Motor neuron (in vitro differentiated cells): Measurements from ENCODE around the gene C16orf96. TPM values are rescaled to one million over a fixed set of nuclear protein-coding genes. Genes with fewer than 3 reads are reported as not detected.

Experiments
- ATAC-seq, 8 experiments: fragments of 200-7000 bp; cut with Tn5 transposase; replicated peaks in 6 of 8; 2 replicates each; pipeline ENCODE4 v1.8.0; 2021; ENCODE audit warnings: mild to moderate bottlenecking in 8 of 8, moderate library complexity in 8 of 8
- H3K27ac ChIP-seq, 2 donors: fragments of 250-450 bp; sonication (Bioruptor Pico); 2 replicates each; pipeline ENCODE4 v1.9.0; 2021; ENCODE audit warnings: antibody characterized with exemption in 2 of 2, mild to moderate bottlenecking in 2 of 2, moderate library complexity in 1 of 2
- H3K4me1 ChIP-seq, 2 donors: fragments of 250-450 bp; sonication (Bioruptor Pico); replicated peaks in 1 of 2; 2 replicates each; pipeline ENCODE4 v1.6.1; 2021; ENCODE audit warnings: antibody characterized with exemption in 2 of 2, mild to moderate bottlenecking in 2 of 2, moderate library complexity in 1 of 2
- H3K4me3 ChIP-seq, 5 donors: fragments of 250-450 bp; sonication (Bioruptor Pico); 2 replicates each; pipeline ENCODE4 v1.9.0; 2021; ENCODE audit warnings: antibody characterized with exemption in 5 of 5, mild to moderate bottlenecking in 5 of 5, moderate library complexity in 4 of 5
- WGBS, 10 experiments: fragments of 450-650 bp; shearing (Covaris generic); methylation state at CpG; one replicate each; pipeline ENCODE4 v1.0.0; 2022; 5-methylcytosine and 5-hydroxymethylcytosine counted together
- in situ Hi-C, 9 experiments: fragments of 400-800 bp; cut with MboI; loops; one replicate each; pipeline ENCODE4 v1.15.0; 2021; ENCODE audit warnings: low sequenced_read_pairs in 9 of 9, low pct_unique_long_range_greater_than_20kb in 2 of 9; ENCODE audit not compliant: unreplicated experiment in 9 of 9
- total RNA-seq, 8 experiments: library from RNA; unstranded; fragments of 300-600 nt; gene quantifications; 2 replicates each; pipeline versions ENCODE4 v1.2.3 to v1.2.4, GENCODE V29; 2022

Gene C16orf96
- total RNA-seq, 8 experiments from 2014 or later: 0.10 to 1.00 (median 0.32) TPM

GRCh38 chr16:4580250-4580649 is 24.1 kb downstream of the C16orf96 start:
- in situ Hi-C loops: no loop called here

GRCh38 chr16:4583906-4584305 is 27.8 kb downstream of the C16orf96 start:
- WGBS, 10 experiments: 67 to 100% (median 93%) methylated on average over 1 to 2 of the region's 4 CpGs; no CpG with 5 or more reads in 5 of the 10 experiments
- no peak overlapping the region for H3K4me3 ChIP-seq
- in situ Hi-C loops: no loop called here
- H3K4me1 ChIP-seq: no peaks in the 10 kb centered on the region
- ATAC-seq: no peak
- no peak overlapping the region for H3K27ac ChIP-seq

More at GRCh38 chr16:4580250-4580649, 24.1 kb downstream of the C16orf96 start:
- Histone ChIP-seq H3K4me3 (no peak overlapping the region), H3K27ac (no peak overlapping the region), H3K4me1 (no peaks in the 10 kb centered on the region)
- no peak for ATAC-seq
- WGBS, 10 experiments: 57 to 87% (median 78%) methylated on average over 2 to 5 of the region's 6 CpGs; no CpG with 5 or more reads in 4 of the 10 experiments

- no peak for ATAC-seq
- H3K4me3 ChIP-seq: no peak overlapping the region
- no peaks in the 10 kb centered on the region for H3K4me1 ChIP-seq
- in situ Hi-C loops: no loop called here
- no peak overlapping the region for H3K27ac ChIP-seq
- WGBS, 10 experiments: 30 to 79% (median 69%) methylated on average over 2 to 7 of the region's 7 CpGs; no CpG with 5 or more reads in 4 of the 10 experiments
Observed at GRCh38 chr16:4586291-4586690, 30.2 kb downstream of the C16orf96 start.

- Histone ChIP-seq H3K4me1 (peaks cover 0 to 5% of the 10 kb centered on the region in 2 donors), H3K4me3 (no peak overlapping the region), H3K27ac (no peak overlapping the region)
- no peak for ATAC-seq
- in situ Hi-C loops: no loop called here
- WGBS, 10 experiments: 10 to 83% (median 43%) methylated on average over 1 to 2 of the region's 2 CpGs; no CpG with 5 or more reads in 3 of the 10 experiments
Observed at GRCh38 chr16:4588386-4588785, 32.2 kb downstream of the C16orf96 start.

GRCh38 chr16:4588961-4589360 is 32.8 kb downstream of the C16orf96 start:
- Histone ChIP-seq H3K27ac (no peak overlapping the region), H3K4me3 (no peak overlapping the region), H3K4me1 (peaks cover 0 to 5% of the 10 kb centered on the region in 2 donors)
- ATAC-seq: no peak
- WGBS, 10 experiments: 40 to 67% (median 46%) methylated on average over 1 to 4 of the region's 6 CpGs; no CpG with 5 or more reads in 6 of the 10 experiments
- in situ Hi-C loops: no loop called here

GRCh38 chr16:4591191-4591590 is 35.1 kb downstream of the C16orf96 start:
- Histone ChIP-seq H3K4me1 (peaks cover 0 to 5% of the 10 kb centered on the region in 2 donors), H3K4me3 (no peak overlapping the region), H3K27ac (no peak overlapping the region)
- no peak for ATAC-seq
- 8 to 100% (median 70%) methylated on average over 1 to 6 of the region's 6 CpGs; no CpG with 5 or more reads in 1 of the 10 experiments for WGBS, 10 experiments
- in situ Hi-C loops: no loop called here

GRCh38 chr16:4591706-4592470 is 35.7 kb downstream of the C16orf96 start:
- 36 to 100% (median 76%) methylated on average over 1 to 7 of the region's 17 CpGs; no CpG with 5 or more reads in 4 of the 10 experiments for WGBS, 10 experiments
- peak in 2 of 8 experiments; percentile 16 to 34 for ATAC-seq
- peaks cover 0 to 5% of the 10 kb centered on the region in 2 donors for H3K4me1 ChIP-seq
- no peak overlapping the region for H3K27ac ChIP-seq
- H3K4me3 ChIP-seq: no peak overlapping the region
- in situ Hi-C loops: no loop called here

- in situ Hi-C loops: no loop called here
- H3K27ac ChIP-seq: no peak overlapping the region
- 25 to 40% (median 35%) methylated on average over 1 to 8 of the region's 16 CpGs; no CpG with 5 or more reads in 7 of the 10 experiments for WGBS, 10 experiments
- peaks cover 0 to 5% of the 10 kb centered on the region in 2 donors for H3K4me1 ChIP-seq
- H3K4me3 ChIP-seq: no peak overlapping the region
- ATAC-seq: peak in 5 of 8 experiments; percentile 33 to 61 (median 57)
Observed at GRCh38 chr16:4593086-4593485, 36.9 kb downstream of the C16orf96 start.

- ATAC-seq: no peak
- Histone ChIP-seq H3K4me1 (peaks cover 0 to 5% of the 10 kb centered on the region in 2 donors), H3K27ac (no peak overlapping the region), H3K4me3 (no peak overlapping the region)
- WGBS, 10 experiments: 6 to 95% (median 86%) methylated on average over 2 to 9 of the region's 38 CpGs; no CpG with 5 or more reads in 3 of the 10 experiments
- in situ Hi-C loops: no loop called here
Observed at GRCh38 chr16:4594433-4595410, 38.6 kb downstream of the C16orf96 start.

GRCh38 chr16:4597174-4597573 is 41.0 kb downstream of the C16orf96 start:
- peak in 1 of 8 experiments; percentile 18 for ATAC-seq

GRCh38 chr16:4599037-4599436 is 42.9 kb downstream of the C16orf96 start:
- no peak overlapping the region for H3K27ac ChIP-seq
- ATAC-seq: no peak
- 53 to 100% (median 89%) methylated on average over 1 to 6 of the region's 10 CpGs; no CpG with 5 or more reads in 4 of the 10 experiments for WGBS, 10 experiments

More at GRCh38 chr16:4597174-4597573, 41.0 kb downstream of the C16orf96 start:
- Histone ChIP-seq H3K4me3 (no peak overlapping the region), H3K4me1 (peaks cover 10 to 13% of the 10 kb centered on the region in 2 donors), H3K27ac (no peak overlapping the region)
- 47 to 60% (median 60%) methylated on average over 1 to 4 of the region's 9 CpGs; no CpG with 5 or more reads in 5 of the 10 experiments for WGBS, 10 experiments
- in situ Hi-C loops: no loop called here

GRCh38 chr16:4599545-4599944 is 43.4 kb downstream of the C16orf96 start:
- H3K27ac ChIP-seq: no peak overlapping the region
- peaks cover 10 to 14% of the 10 kb centered on the region in 2 donors for H3K4me1 ChIP-seq
- in situ Hi-C loops: no loop called here
- no peak for ATAC-seq
- no peak overlapping the region for H3K4me3 ChIP-seq
- 93 to 100% (median 100%) methylated on average over 1 to 2 of the region's 8 CpGs; no CpG with 5 or more reads in 7 of the 10 experiments for WGBS, 10 experiments

More at GRCh38 chr16:4599037-4599436, 42.9 kb downstream of the C16orf96 start:
- in situ Hi-C loops: no loop called here
- Histone ChIP-seq H3K4me1 (peaks cover 10 to 14% of the 10 kb centered on the region in 2 donors), H3K4me3 (no peak overlapping the region)
